ENCODE measurements around the gene SLC6A19.
A peak's percentile ranks its signal among the peaks of the same experiment; 100 is the strongest.

SLC6A19 gene

DNA sequence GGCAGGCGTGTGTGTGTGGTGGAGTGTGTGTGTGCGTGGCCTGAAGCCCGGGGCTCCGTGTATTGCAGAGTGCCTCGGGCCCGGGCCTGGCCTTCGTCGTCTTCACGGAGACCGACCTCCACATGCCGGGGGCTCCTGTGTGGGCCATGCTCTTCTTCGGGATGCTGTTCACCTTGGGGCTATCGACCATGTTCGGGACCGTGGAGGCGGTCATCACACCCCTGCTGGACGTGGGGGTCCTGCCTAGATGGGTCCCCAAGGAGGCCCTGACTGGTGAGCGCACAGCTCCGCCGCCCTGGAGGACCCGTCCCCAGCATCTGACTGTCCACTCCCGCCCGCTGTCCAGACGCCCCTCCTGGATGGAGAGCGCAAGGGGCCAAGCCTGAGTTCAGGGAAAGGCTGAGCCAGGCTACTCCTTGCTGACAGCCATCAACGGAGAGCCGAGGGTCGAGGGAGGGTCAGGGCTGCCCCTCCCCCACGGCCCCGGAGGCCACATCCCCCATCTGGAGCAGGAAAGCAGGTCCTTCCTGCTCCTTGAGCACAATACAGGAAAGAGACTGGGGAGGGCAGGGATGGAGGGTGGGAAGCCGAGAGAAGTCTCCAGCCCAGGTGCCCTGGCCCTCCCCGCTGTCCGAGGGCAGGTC is 42.2 kb downstream of the SLC6A19 start:
- DNase-seq (no peak), ATAC-seq (no peak)
- Mint-ChIP-seq H3K4me1 (no peaks in the 10 kb centered on the region), H3K27ac (no peak overlapping the region), H3K27me3 (peaks cover 40% of the 10 kb centered on the region), H3K9me3 (no peaks in the 10 kb centered on the region), H3K4me3 (no peak overlapping the region)

DNA sequence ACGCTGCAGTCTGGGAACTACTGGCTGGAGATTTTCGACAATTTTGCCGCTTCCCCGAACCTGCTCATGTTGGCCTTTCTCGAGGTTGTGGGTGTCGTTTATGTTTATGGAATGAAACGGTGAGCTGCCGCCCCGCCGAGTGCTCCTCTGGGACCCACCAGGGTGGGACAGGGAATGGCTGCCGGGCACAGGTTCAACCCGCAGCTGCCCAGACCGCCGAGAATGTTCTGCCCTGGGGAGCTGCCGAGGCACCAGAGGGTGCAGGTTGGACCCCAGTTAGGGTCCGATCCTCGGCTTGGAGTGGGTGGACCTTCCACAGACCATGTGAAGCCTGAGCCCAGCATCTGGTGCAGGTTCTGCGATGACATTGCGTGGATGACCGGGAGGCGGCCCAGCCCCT is 42.9 kb downstream of the SLC6A19 start:
- Mint-ChIP-seq H3K27me3 (peaks cover 40% of the 10 kb centered on the region), H3K27ac (no peak overlapping the region), H3K9me3 (no peaks in the 10 kb centered on the region), H3K4me3 (no peak overlapping the region), H3K4me1 (no peaks in the 10 kb centered on the region)
- DNase-seq (no peak), ATAC-seq (no peak)

GRCh38 chr5:1244976-1245375 is 43.6 kb downstream of the SLC6A19 start:
- Mint-ChIP-seq H3K27ac (no peak overlapping the region), H3K4me1 (no peaks in the 10 kb centered on the region), H3K4me3 (no peak overlapping the region), H3K9me3 (no peaks in the 10 kb centered on the region), H3K27me3 (peaks cover 40% of the 10 kb centered on the region)
- ATAC-seq (no peak), DNase-seq (no peak)

- no peaks in the 10 kb centered on the region for H3K9me3 Mint-ChIP-seq
- no peak for ATAC-seq
- H3K27ac Mint-ChIP-seq = no peak overlapping the region
- no peaks in the 10 kb centered on the region for H3K4me1 Mint-ChIP-seq
- peaks cover 40% of the 10 kb centered on the region for H3K27me3 Mint-ChIP-seq
- no peak for DNase-seq
- H3K4me3 Mint-ChIP-seq = no peak overlapping the region
Measured at GRCh38 chr5:1245905-1246576, 44.6 kb downstream of the SLC6A19 start.

DNA sequence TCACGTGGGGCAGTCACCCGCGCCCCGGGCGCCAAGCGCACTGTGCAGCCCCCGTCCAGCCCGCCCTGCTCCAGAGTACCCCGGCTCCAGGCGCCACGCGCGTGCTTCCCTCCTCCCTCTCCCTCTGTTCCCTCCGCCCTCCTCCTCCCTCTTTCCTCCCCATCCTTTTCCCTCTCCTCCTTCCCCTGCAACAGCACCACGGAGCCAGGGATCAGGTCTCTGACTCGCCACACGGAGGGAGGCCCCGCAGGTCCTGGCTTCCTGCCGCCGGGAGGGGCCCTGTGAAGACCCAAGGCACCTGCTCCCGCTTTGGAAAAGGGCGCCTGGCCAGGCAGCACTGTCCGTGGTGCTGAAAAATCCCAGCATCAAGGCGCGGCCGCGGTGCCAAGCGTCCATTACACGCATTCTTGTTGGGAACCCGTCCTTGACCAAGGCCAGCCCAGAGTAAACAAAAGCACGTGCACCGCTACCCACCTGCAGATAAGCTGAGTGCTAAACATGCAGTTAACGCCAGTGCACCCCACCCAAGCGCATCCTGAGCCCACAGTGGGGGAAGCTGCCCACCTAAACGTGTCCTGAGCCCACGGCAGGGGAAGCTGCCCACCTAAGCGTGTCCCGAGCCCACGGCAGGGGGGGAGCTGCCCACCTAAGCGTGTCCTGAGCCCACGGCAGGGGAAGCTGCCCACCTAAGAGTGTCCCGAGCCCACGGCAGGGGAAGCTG is 45.5 kb downstream of the SLC6A19 start:
- no peaks in the 10 kb centered on the region for H3K4me1 Mint-ChIP-seq
- DNase-seq (no peak), ATAC-seq (no peak)
- H3K4me3 Mint-ChIP-seq = no peak overlapping the region
- no peak overlapping the region for H3K27ac Mint-ChIP-seq
- H3K27me3 Mint-ChIP-seq = peaks cover 40% of the 10 kb centered on the region
- H3K9me3 Mint-ChIP-seq = no peaks in the 10 kb centered on the region

- Mint-ChIP-seq H3K27me3 (peaks cover 40% of the 10 kb centered on the region), H3K4me3 (no peak overlapping the region), H3K9me3 (no peaks in the 10 kb centered on the region), H3K4me1 (no peaks in the 10 kb centered on the region), H3K27ac (no peak overlapping the region)
- DNase-seq (no peak), ATAC-seq (no peak)
Measured at GRCh38 chr5:1247811-1248210, 46.4 kb downstream of the SLC6A19 start.

- ATAC-seq = no peak
- Mint-ChIP-seq H3K4me1 (peaks cover 5% of the 10 kb centered on the region), H3K27ac (no peak overlapping the region), H3K27me3 (peaks cover 34% of the 10 kb centered on the region), H3K9me3 (no peaks in the 10 kb centered on the region), H3K4me3 (no peak overlapping the region)
- DNase-seq = no peak
Measured at GRCh38 chr5:1249366-1250280, 48.2 kb downstream of the SLC6A19 start.

GRCh38 chr5:1251678-1252580 is 50.5 kb downstream of the SLC6A19 start:
- Mint-ChIP-seq H3K27ac (no peak overlapping the region), H3K4me1 (peaks cover 25% of the 10 kb centered on the region), H3K4me3 (no peak overlapping the region), H3K9me3 (no peaks in the 10 kb centered on the region), H3K27me3 (peaks cover 16% of the 10 kb centered on the region)
- DNase-seq (no peak), ATAC-seq (no peak)

DNA sequence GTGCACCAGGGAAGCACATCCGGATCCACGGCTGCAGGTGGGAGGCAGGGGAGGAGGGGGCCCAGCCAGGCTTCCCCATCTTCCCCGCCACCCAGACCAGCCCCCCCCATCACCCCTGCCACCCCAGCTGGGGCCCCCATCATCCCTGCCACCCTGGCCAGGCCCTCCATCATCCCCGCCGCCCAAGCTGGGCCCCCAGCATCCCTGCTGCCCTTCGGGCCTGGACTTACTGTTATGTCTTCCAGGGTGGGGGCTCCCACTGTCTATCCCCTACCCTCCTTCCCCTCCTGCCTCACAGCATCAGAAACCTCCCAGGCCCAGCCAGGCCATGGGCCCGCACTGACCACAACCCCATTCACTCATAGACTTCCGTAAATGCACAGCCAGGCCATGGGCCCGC is 51.3 kb downstream of the SLC6A19 start:
- no peak for ATAC-seq
- Mint-ChIP-seq H3K4me3 (no peak overlapping the region), H3K27ac (no peak overlapping the region), H3K4me1 (peaks cover 25% of the 10 kb centered on the region), H3K27me3 (peaks cover 9% of the 10 kb centered on the region), H3K9me3 (no peaks in the 10 kb centered on the region)
- DNase-seq = no peak

DNA sequence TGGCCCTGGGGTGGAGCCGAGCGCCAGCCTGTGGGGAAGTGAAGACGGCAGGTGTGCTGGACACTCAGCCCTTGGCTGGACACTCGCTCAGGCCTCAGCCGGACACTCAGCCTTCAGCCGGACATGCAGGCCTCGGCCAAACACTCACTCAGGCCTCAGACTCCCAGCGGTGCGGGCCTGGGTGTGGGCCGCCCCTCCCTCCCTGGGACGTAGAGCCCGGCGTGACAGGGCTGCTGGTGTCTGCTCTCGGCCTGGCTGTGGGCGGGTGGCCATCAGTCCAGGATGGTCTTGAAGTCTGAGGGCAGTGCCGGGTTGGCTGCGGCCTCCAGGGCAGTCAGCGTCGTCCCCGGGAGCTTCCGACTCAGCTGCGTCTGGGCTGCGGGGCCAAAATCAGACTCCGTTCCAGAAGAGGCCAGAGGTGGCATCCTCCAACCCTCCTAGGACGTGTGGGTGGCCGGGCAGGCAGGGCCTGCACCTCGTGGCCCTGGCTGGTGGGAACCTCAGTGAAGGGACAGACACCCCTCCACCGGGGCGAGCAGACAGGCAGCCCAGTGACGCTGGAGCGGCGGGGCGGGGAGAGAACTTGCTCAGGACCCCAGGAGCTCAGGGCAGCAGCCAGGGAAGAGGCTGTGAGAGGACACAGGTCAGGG is 52.2 kb downstream of the SLC6A19 start:
- no peaks in the 10 kb centered on the region for H3K27me3 Mint-ChIP-seq
- no peaks in the 10 kb centered on the region for H3K9me3 Mint-ChIP-seq
- DNase-seq = no peak
- H3K4me3 Mint-ChIP-seq = no peak overlapping the region
- H3K4me1 Mint-ChIP-seq = peaks cover 25% of the 10 kb centered on the region
- no peak overlapping the region for H3K27ac Mint-ChIP-seq
- no peak for ATAC-seq

DNA sequence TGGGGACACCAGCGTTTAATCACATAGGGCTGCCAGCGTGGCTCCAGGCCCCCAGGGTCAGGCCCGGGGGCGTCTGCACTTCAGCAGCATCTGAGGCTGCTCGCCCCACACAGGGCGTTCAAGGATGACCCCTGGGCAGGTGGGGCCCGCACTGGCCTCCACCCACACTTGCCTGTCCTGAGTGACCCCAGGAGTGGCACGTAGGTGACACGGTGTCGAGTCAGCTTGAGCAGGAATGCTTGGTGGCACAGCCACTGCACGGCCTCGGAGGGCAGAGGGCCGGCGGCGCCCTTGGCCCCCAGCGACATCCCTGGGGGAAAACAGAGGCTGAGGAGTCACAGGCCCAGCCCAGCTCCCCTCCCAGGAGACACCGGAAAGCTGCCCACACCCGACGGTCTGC is 52.8 kb downstream of the SLC6A19 start:
- H3K9me3 Mint-ChIP-seq = no peaks in the 10 kb centered on the region
- ATAC-seq (no peak), DNase-seq (no peak)
- no peak overlapping the region for H3K4me3 Mint-ChIP-seq
- H3K27ac Mint-ChIP-seq = peak overlapping the region in 1 of 2 donors; percentile 86
- H3K4me1 Mint-ChIP-seq = peaks cover 25% of the 10 kb centered on the region
- no peaks in the 10 kb centered on the region for H3K27me3 Mint-ChIP-seq

GRCh38 chr5:1255081-1255561 is 53.7 kb downstream of the SLC6A19 start:
- Mint-ChIP-seq H3K9me3 (no peaks in the 10 kb centered on the region), H3K4me3 (peak overlapping the region; percentile 23 to 46), H3K4me1 (peaks cover 25% of the 10 kb centered on the region), H3K27ac (no peak overlapping the region), H3K27me3 (no peaks in the 10 kb centered on the region)
- DNase-seq (peak; percentile 25 to 33), ATAC-seq (peak; percentile 82)

GRCh38 chr5:1256776-1257175 is 55.4 kb downstream of the SLC6A19 start:
- Mint-ChIP-seq H3K27me3 (no peaks in the 10 kb centered on the region), H3K27ac (no peak overlapping the region), H3K4me1 (peaks cover 25% of the 10 kb centered on the region), H3K4me3 (no peak overlapping the region), H3K9me3 (peaks cover 0 to under 1% of the 10 kb centered on the region in 2 donors)
- ATAC-seq = no peak
- DNase-seq = no peak

DNA sequence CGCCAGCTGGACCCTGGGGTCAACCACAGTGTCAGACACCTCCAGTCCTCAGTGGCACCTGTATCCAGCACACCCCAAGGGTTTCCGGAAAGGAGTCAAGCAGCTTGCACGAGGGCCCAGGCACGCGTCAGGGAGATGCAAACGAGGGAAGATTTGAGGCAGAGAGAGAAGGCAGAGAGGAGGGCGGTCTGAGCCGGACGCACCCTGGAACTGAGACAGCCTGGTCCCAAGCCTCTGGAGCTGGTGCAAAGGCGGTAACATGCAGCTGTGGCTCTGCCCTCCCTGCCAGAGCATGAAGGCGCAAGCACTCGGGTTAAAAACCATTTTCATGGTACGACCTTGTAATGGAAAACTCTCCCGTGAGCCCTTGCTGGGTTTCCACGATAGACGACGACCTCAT is 56.0 kb downstream of the SLC6A19 start:
- H3K4me1 Mint-ChIP-seq = peaks cover 25% of the 10 kb centered on the region
- no peaks in the 10 kb centered on the region for H3K27me3 Mint-ChIP-seq
- no peak overlapping the region for H3K27ac Mint-ChIP-seq
- peaks cover 0 to 6% of the 10 kb centered on the region in 2 donors for H3K9me3 Mint-ChIP-seq
- DNase-seq (no peak), ATAC-seq (no peak)
- no peak overlapping the region for H3K4me3 Mint-ChIP-seq

All from stimulated activated naive CD8-positive, alpha-beta T cell treated with anti-CD3 and anti-CD28 coated beads, Interleukin-15, amount 100 ng/mL, for 72 hours (primary cell).